Loucy (cell line): Measurements from ENCODE around the gene QSER1.

Source experiments
- CTCF ChIP-seq: fragments of 200-600 bp; sonication (generic); conservative IDR thresholded peaks from 2 replicates; pipeline ENCODE4 v1.5.1; 2014; ENCODE audit warnings: mild to moderate bottlenecking, antibody characterized with exemption, low read length
- EZH2phosphoT487 ChIP-seq: fragments of 200-600 bp; IDR thresholded peaks from 2 replicates; pipeline ENCODE4 v1.6.1; 2018; ENCODE audit warnings: antibody characterized with exemption, mild to moderate bottlenecking, moderate library complexity, borderline replicate concordance

- TF ChIP-seq CTCF (no peak), EZH2phosphoT487 (no peak)
Measured at GRCh38 chr11:33028537-33028914, 135.9 kb downstream of the QSER1 start.
